ENCODE measurements around the gene SMAD7. TPM values are rescaled to one million over a fixed set of nuclear protein-coding genes. Genes with fewer than 3 reads are reported as not detected.

The SMAD7 gene
- polyA plus RNA-seq, 2 of the 4 experiments (the other 2 are of a cell fraction), result 19.9 to 26.9 TPM

DNA sequence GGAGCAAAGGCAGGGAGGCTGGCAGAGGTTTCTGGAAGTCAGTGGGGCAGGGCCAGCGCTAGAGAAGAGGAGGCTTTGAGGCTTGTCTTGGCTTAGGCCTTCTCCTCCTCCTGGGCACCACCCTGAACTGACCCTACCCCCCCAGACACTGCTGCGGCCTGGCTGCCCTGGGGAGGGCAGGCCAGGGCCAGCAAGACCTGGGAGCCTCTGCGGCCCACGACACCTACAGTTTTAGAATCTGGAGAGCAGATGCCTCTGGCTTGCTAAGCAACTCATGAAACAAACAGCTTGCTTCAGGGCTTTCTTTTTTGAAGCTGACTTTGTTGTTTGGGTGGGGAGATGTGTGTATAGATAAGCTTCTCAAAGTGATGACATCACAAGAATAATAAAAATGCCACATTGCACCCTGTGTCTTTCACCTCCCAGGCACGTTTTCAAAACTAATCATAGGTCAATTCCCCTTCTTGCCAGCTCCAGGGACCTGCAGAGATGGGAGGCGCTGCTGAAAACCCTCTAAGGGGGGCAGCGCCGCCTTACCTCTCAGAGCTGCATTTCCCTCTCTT, 46.2 kb upstream of the SMAD7 start (continued):
- TF ChIP-seq, protein P1, sequence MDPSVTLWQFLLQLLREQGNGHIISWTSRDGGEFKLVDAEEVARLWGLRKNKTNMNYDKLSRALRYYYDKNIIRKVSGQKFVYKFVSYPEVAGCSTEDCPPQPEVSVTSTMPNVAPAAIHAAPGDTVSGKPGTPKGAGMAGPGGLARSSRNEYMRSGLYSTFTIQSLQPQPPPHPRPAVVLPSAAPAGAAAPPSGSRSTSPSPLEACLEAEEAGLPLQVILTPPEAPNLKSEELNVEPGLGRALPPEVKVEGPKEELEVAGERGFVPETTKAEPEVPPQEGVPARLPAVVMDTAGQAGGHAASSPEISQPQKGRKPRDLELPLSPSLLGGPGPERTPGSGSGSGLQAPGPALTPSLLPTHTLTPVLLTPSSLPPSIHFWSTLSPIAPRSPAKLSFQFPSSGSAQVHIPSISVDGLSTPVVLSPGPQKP (IDR thresholded peaks at IDR 0.05; ENCODE audit: low read depth, low read length), result no peak
- no peak for TF ChIP-seq TP53 (CRISPR knock-in tag; IDR thresholded peaks at IDR 0.05)
- TF ChIP-seq BCL3 (IDR thresholded peaks at IDR 0.05), result no peak; the same call in 2 of the 3 replicates
- TF ChIP-seq EP300 (IDR thresholded peaks at IDR 0.05), result peak; percentile 69 to 87; a peak in 3 of 5 replicates
- TF ChIP-seq POLR2AphosphoS2 (conservative IDR thresholded peaks at IDR 0.05; ENCODE audit: low read length), result no peak
- no peak for TF ChIP-seq HOXB5 (CRISPR knock-in tag; IDR thresholded peaks at IDR 0.05)
- TF ChIP-seq REST (IDR thresholded peaks at IDR 0.05), result no peak
- no peak for TF ChIP-seq NR3C1 (IDR thresholded peaks at IDR 0.05)
- TF ChIP-seq HOXA7 (CRISPR knock-in tag; IDR thresholded peaks at IDR 0.05), result no peak
- TF ChIP-seq CEBPB (IDR thresholded peaks at IDR 0.05), result peak; percentile 35 to 49; a peak in 2 of 4 replicates
- TF ChIP-seq SREBF2 (IDR thresholded peaks at IDR 0.05), result no peak
- peak in 1 of 2 experiments; percentile 39; a peak in 2 of 5 replicates for TF ChIP-seq RAD21 (conservative IDR thresholded peaks at IDR 0.05 in 1 of 2, IDR thresholded peaks at IDR 0.05 in 1 of 2)
- no peak for TF ChIP-seq PHF8 (IDR thresholded peaks at IDR 0.05; ENCODE audit: borderline replicate concordance, low read depth)
- TF ChIP-seq MYC (IDR thresholded peaks at IDR 0.05; ENCODE audit: borderline replicate concordance, low read length), result no peak
- no peak for TF ChIP-seq POLR2A (IDR thresholded peaks at IDR 0.05; ENCODE audit: low read length)
- TF ChIP-seq CBX2 (IDR thresholded peaks at IDR 0.05; ENCODE audit: borderline replicate concordance, low read depth), result no peak
- TF ChIP-seq, protein P2, sequence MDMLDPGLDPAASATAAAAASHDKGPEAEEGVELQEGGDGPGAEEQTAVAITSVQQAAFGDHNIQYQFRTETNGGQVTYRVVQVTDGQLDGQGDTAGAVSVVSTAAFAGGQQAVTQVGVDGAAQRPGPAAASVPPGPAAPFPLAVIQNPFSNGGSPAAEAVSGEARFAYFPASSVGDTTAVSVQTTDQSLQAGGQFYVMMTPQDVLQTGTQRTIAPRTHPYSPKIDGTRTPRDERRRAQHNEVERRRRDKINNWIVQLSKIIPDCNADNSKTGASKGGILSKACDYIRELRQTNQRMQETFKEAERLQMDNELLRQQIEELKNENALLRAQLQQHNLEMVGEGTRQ (IDR thresholded peaks at IDR 0.05), result no peak
- no peak for TF ChIP-seq MAZ (IDR thresholded peaks at IDR 0.05; ENCODE audit: borderline replicate concordance, low read depth, low read length)
- TF ChIP-seq, protein P3, sequence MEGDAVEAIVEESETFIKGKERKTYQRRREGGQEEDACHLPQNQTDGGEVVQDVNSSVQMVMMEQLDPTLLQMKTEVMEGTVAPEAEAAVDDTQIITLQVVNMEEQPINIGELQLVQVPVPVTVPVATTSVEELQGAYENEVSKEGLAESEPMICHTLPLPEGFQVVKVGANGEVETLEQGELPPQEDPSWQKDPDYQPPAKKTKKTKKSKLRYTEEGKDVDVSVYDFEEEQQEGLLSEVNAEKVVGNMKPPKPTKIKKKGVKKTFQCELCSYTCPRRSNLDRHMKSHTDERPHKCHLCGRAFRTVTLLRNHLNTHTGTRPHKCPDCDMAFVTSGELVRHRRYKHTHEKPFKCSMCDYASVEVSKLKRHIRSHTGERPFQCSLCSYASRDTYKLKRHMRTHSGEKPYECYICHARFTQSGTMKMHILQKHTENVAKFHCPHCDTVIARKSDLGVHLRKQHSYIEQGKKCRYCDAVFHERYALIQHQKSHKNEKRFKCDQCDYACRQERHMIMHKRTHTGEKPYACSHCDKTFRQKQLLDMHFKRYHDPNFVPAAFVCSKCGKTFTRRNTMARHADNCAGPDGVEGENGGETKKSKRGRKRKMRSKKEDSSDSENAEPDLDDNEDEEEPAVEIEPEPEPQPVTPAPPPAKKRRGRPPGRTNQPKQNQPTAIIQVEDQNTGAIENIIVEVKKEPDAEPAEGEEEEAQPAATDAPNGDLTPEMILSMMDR (IDR thresholded peaks at IDR 0.05), result no peak
- TF ChIP-seq KDM1A (IDR thresholded peaks at IDR 0.05; ENCODE audit: low read depth), result no peak
- no peak for TF ChIP-seq TFCP2L1 (CRISPR knock-in tag; IDR thresholded peaks at IDR 0.05)
- TF ChIP-seq, protein P4, sequence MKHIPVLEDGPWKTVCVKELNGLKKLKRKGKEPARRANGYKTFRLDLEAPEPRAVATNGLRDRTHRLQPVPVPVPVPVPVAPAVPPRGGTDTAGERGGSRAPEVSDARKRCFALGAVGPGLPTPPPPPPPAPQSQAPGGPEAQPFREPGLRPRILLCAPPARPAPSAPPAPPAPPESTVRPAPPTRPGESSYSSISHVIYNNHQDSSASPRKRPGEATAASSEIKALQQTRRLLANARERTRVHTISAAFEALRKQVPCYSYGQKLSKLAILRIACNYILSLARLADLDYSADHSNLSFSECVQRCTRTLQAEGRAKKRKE (CRISPR knock-in tag; IDR thresholded peaks at IDR 0.05; ENCODE audit: low read depth), result peak; percentile 73; the same call in 1 of the 2 replicates
- no peak for TF ChIP-seq ESRRA (IDR thresholded peaks at IDR 0.05; ENCODE audit: borderline replicate concordance, low read length)

Data from A549 (cell line).